Activated naive CD8-positive, alpha-beta T cell treated with anti-CD3 and anti-CD28 coated beads, Interleukin-2, amount 10 ng/mL, durations not matched to agents 7 days and 5 days (primary cell): ENCODE data around the gene FUZ. TPM values are rescaled to one million over a fixed set of nuclear protein-coding genes. Genes with fewer than 3 reads are reported as not detected.
A peak's percentile ranks its signal among the peaks of the same experiment; 100 is the strongest.

ENCODE experiments used
- ATAC-seq: fragments of 150-1000 bp; cut with Tn5 transposase; one replicate; pipeline ENCODE4 v1.10.0; 2021; ENCODE audit warnings: low read depth, moderate library complexity
- POLR2A ChIA-PET: fragments of 350-600 bp; sonication (Branson Sonifier 250); formaldehyde crosslinking; loops from one replicate; lab custom pipeline; 2021; ENCODE audit warnings: antibody characterized with exemption; lab: Charles Lee
- DNase-seq: peaks from one replicate; pipeline ENCODE4 v3.0.0; 2021
- H3K27ac Mint-ChIP-seq: one replicate; pipeline ENCODE4 v1.8.0; 2022; ENCODE audit warnings: mild to moderate bottlenecking, mixed read lengths
- H3K27me3 Mint-ChIP-seq: one replicate; pipeline ENCODE4 v1.8.0; 2022; ENCODE audit warnings: mild to moderate bottlenecking, moderate library complexity, mixed read lengths
- H3K36me3 Mint-ChIP-seq: one replicate; pipeline ENCODE4 v1.8.0; 2021; ENCODE audit warnings: mild to moderate bottlenecking, mixed read lengths
- H3K4me1 Mint-ChIP-seq: one replicate; pipeline ENCODE4 v1.8.0; 2021; ENCODE audit warnings: mixed read lengths
- H3K4me3 Mint-ChIP-seq: one replicate; pipeline ENCODE4 v1.8.0; 2022; ENCODE audit warnings: mild to moderate bottlenecking, moderate library complexity, mixed read lengths
- H3K9me3 Mint-ChIP-seq: one replicate; pipeline ENCODE4 v1.8.0; 2021; ENCODE audit warnings: mixed read lengths
- total RNA-seq, 2 experiments: library from RNA; stranded (reverse); gene quantifications; one replicate each; pipeline ENCODE4 v1.2.3, GENCODE V29; 2021

Gene FUZ
- total RNA-seq, 2 experiments from 2014 or later, result 30.0 to 31.3 TPM

- POLR2A ChIA-PET, result interaction anchor here (1.0 to 4.3 kb wide), 9 partner anchors 10 to 81 kb away, joined by 3 to 23 read pairs (median 4); partner anchors contain the start of genes AKT1S1, AP2A1, FUZ and MED25
- peak overlapping the region; percentile 75 for H3K27ac Mint-ChIP-seq
- peaks cover 4% of the 10 kb centered on the region for H3K36me3 Mint-ChIP-seq
- peaks cover 2% of the 10 kb centered on the region for H3K27me3 Mint-ChIP-seq
- H3K4me3 Mint-ChIP-seq, result peak overlapping the region; percentile 48
- ATAC-seq, result no peak
- peaks cover 1% of the 10 kb centered on the region for H3K9me3 Mint-ChIP-seq
- DNase-seq, result no peak
- peaks cover 31% of the 10 kb centered on the region for H3K4me1 Mint-ChIP-seq
Measured at GRCh38 chr19:49847731-49848696, 34.9 kb upstream of the FUZ start.

GRCh38 chr19:49846408-49846807 is 33.3 kb upstream of the FUZ start:
- H3K4me1 Mint-ChIP-seq, result peaks cover 22% of the 10 kb centered on the region
- H3K27ac Mint-ChIP-seq, result no peak overlapping the region
- H3K4me3 Mint-ChIP-seq, result no peak overlapping the region
- ATAC-seq (no peak), DNase-seq (no peak)
- H3K27me3 Mint-ChIP-seq, result peaks cover 2% of the 10 kb centered on the region
- POLR2A ChIA-PET, result no interaction called here
- H3K36me3 Mint-ChIP-seq, result peaks cover 4% of the 10 kb centered on the region
- peaks cover 1% of the 10 kb centered on the region for H3K9me3 Mint-ChIP-seq

- H3K9me3 Mint-ChIP-seq, result peaks cover 1% of the 10 kb centered on the region
- DNase-seq (no peak), ATAC-seq (no peak)
- no peak overlapping the region for H3K4me3 Mint-ChIP-seq
- H3K36me3 Mint-ChIP-seq, result peaks cover 8% of the 10 kb centered on the region
- H3K27ac Mint-ChIP-seq, result no peak overlapping the region
- H3K4me1 Mint-ChIP-seq, result peaks cover 22% of the 10 kb centered on the region
- H3K27me3 Mint-ChIP-seq, result peaks cover 2% of the 10 kb centered on the region
- POLR2A ChIA-PET, result no interaction called here
Measured at GRCh38 chr19:49845414-49845813, 32.3 kb upstream of the FUZ start.

GRCh38 chr19:49844138-49845095 is 31.3 kb upstream of the FUZ start:
- peaks cover 8% of the 10 kb centered on the region for H3K36me3 Mint-ChIP-seq
- POLR2A ChIA-PET, result no interaction called here
- H3K27ac Mint-ChIP-seq, result no peak overlapping the region
- H3K4me1 Mint-ChIP-seq, result peaks cover 16% of the 10 kb centered on the region
- no peak overlapping the region for H3K4me3 Mint-ChIP-seq
- DNase-seq, result no peak
- peaks cover 2% of the 10 kb centered on the region for H3K27me3 Mint-ChIP-seq
- no peak for ATAC-seq
- peaks cover 1% of the 10 kb centered on the region for H3K9me3 Mint-ChIP-seq

GRCh38 chr19:49843265-49843664 is 30.2 kb upstream of the FUZ start:
- DNase-seq, result no peak
- no peak for ATAC-seq
- peaks cover 2% of the 10 kb centered on the region for H3K27me3 Mint-ChIP-seq
- H3K9me3 Mint-ChIP-seq, result no peaks in the 10 kb centered on the region
- POLR2A ChIA-PET, result no interaction called here
- H3K4me3 Mint-ChIP-seq, result no peak overlapping the region
- no peak overlapping the region for H3K27ac Mint-ChIP-seq
- H3K36me3 Mint-ChIP-seq, result peaks cover 14% of the 10 kb centered on the region
- H3K4me1 Mint-ChIP-seq, result peaks cover 8% of the 10 kb centered on the region

- Mint-ChIP-seq H3K27ac (no peak overlapping the region), H3K4me3 (no peak overlapping the region), H3K36me3 (peaks cover 19% of the 10 kb centered on the region), H3K27me3 (no peaks in the 10 kb centered on the region), H3K9me3 (no peaks in the 10 kb centered on the region), H3K4me1 (peaks cover 10% of the 10 kb centered on the region)
- DNase-seq (no peak), ATAC-seq (no peak)
- POLR2A ChIA-PET, result no interaction called here
Measured at GRCh38 chr19:49840736-49841249, 27.7 kb upstream of the FUZ start.

- DNase-seq (no peak), ATAC-seq (no peak)
- H3K27ac Mint-ChIP-seq, result no peak overlapping the region
- POLR2A ChIA-PET, result no interaction called here
- H3K9me3 Mint-ChIP-seq, result no peaks in the 10 kb centered on the region
- no peaks in the 10 kb centered on the region for H3K27me3 Mint-ChIP-seq
- H3K4me1 Mint-ChIP-seq, result peaks cover 10% of the 10 kb centered on the region
- H3K36me3 Mint-ChIP-seq, result peaks cover 19% of the 10 kb centered on the region
- no peak overlapping the region for H3K4me3 Mint-ChIP-seq
Measured at GRCh38 chr19:49840321-49840720, 27.2 kb upstream of the FUZ start.

GRCh38 chr19:49839713-49840112 is 26.6 kb upstream of the FUZ start:
- H3K36me3 Mint-ChIP-seq, result peaks cover 21% of the 10 kb centered on the region
- H3K4me3 Mint-ChIP-seq, result no peak overlapping the region
- no peak overlapping the region for H3K27ac Mint-ChIP-seq
- H3K4me1 Mint-ChIP-seq, result peaks cover 12% of the 10 kb centered on the region
- H3K27me3 Mint-ChIP-seq, result no peaks in the 10 kb centered on the region
- ATAC-seq (no peak), DNase-seq (no peak)
- H3K9me3 Mint-ChIP-seq, result no peaks in the 10 kb centered on the region
- POLR2A ChIA-PET, result no interaction called here

GRCh38 chr19:49838885-49839588 is 25.9 kb upstream of the FUZ start:
- H3K27ac Mint-ChIP-seq, result no peak overlapping the region
- DNase-seq, result no peak
- no peaks in the 10 kb centered on the region for H3K9me3 Mint-ChIP-seq
- H3K4me1 Mint-ChIP-seq, result peaks cover 12% of the 10 kb centered on the region
- no peaks in the 10 kb centered on the region for H3K27me3 Mint-ChIP-seq
- no peak for ATAC-seq
- peaks cover 21% of the 10 kb centered on the region for H3K36me3 Mint-ChIP-seq
- POLR2A ChIA-PET, result no interaction called here
- no peak overlapping the region for H3K4me3 Mint-ChIP-seq

- peak overlapping the region; percentile 9 for H3K27ac Mint-ChIP-seq
- H3K4me1 Mint-ChIP-seq, result peaks cover 20% of the 10 kb centered on the region
- no peaks in the 10 kb centered on the region for H3K9me3 Mint-ChIP-seq
- ATAC-seq (no peak), DNase-seq (no peak)
- no peak overlapping the region for H3K4me3 Mint-ChIP-seq
- POLR2A ChIA-PET, result interaction anchor here (0.9 kb wide), 1 partner anchor 14 kb away, joined by 3 read pairs; the partner anchor contains the start of gene PTOV1
- no peaks in the 10 kb centered on the region for H3K27me3 Mint-ChIP-seq
- peaks cover 24% of the 10 kb centered on the region for H3K36me3 Mint-ChIP-seq
Measured at GRCh38 chr19:49837425-49837824, 24.3 kb upstream of the FUZ start.

- peaks cover 25% of the 10 kb centered on the region for H3K36me3 Mint-ChIP-seq
Measured at GRCh38 chr19:49837009-49837310, 23.9 kb upstream of the FUZ start.

GRCh38 chr19:49836176-49837008 is 23.3 kb upstream of the FUZ start:
- Mint-ChIP-seq H3K4me3 (no peak overlapping the region), H3K27me3 (no peaks in the 10 kb centered on the region), H3K4me1 (peaks cover 26% of the 10 kb centered on the region), H3K36me3 (peaks cover 27% of the 10 kb centered on the region), H3K27ac (no peak overlapping the region), H3K9me3 (no peaks in the 10 kb centered on the region)
- no peak for DNase-seq
- ATAC-seq, result no peak
- POLR2A ChIA-PET, result interaction anchor here (0.9 kb wide), 1 partner anchor 15 kb away, joined by 3 read pairs; the partner anchor contains the start of gene PTOV1

More at GRCh38 chr19:49837009-49837310, 23.9 kb upstream of the FUZ start:
- Mint-ChIP-seq H3K27ac (no peak overlapping the region), H3K4me1 (peaks cover 23% of the 10 kb centered on the region), H3K4me3 (no peak overlapping the region), H3K9me3 (no peaks in the 10 kb centered on the region), H3K27me3 (no peaks in the 10 kb centered on the region)
- ATAC-seq, result no peak
- DNase-seq, result no peak
- POLR2A ChIA-PET, result interaction anchor here (0.9 kb wide), 1 partner anchor 14 kb away, joined by 3 read pairs; the partner anchor contains the start of gene PTOV1
